Measurements from ENCODE around the gene CSNK2A3.
"Not testable (repeated sequence)": the region's sequence is repeated elsewhere in the genome, so short reads cannot be mapped to it uniquely, and the experiment has no call there.

CSNK2A3 gene

DNA sequence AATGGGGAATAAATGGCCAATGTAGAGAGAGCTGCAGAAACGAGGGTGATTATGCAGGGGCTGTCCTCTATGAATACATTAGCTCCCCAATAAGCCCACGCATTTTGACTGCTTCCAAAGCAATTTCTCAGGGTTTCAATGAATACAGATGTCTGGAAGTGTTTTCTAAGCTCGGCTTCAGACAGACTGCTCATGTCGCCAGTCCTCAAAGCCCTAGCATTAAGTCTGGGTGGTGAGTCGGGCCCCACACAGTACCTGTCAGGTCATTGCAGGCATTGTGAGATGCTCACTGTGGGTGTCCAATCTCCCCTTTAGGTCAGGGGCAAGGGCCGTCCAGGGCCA, 17.9 kb upstream of the CSNK2A3 start:
- ATAC-seq (replicated peaks) (no peak), DNase-seq (no peak)
- Mint-ChIP-seq H3K27ac (no peak overlapping the region), H3K4me3 (no peak overlapping the region), H3K36me3 (ENCODE audit: insufficient read depth) (no peaks in the 10 kb centered on the region), H3K27me3 (peaks cover 31 to 42% of the 10 kb centered on the region in 2 donors), H3K4me1 (ENCODE audit: low read depth in 2 of 2) (no peaks in the 10 kb centered on the region), H3K9me3 (peaks cover 0 to 1% of the 10 kb centered on the region in 2 donors)

DNA sequence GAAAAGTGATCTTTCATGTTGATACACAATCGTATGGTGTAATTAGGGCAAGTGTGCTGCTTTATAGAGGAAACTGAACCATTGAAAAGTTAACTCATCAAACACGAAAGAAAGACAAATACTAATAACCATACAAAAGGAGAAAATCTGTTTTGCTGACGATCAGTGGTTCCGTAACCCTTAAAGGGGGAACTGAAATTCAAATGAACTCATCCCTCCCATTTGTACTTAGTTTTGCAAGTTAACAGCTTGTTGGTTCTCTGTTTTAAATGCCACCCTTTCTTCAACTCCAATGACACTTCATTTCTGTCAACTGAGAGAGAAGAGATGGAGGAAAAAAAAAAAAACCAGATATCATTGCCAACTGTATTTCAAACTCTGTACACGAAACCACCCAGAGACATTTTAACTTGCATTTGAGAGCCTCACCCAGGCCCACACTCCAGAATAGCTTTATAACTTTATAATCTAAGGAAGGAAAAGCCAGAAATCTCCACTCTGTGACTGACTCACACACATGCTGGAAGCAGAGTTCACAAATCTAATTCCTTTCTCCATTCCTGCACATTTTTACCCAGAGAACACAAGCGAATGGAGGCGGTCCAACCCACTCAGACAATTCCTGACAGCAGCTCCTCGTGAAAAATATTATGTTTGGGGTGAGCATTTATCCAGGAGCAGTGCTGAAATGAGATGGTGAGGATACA, 17.4 kb upstream of the CSNK2A3 start:
- Mint-ChIP-seq H3K27me3 (peaks cover 31 to 43% of the 10 kb centered on the region in 2 donors), H3K4me3 (no peak overlapping the region), H3K27ac (no peak overlapping the region), H3K9me3 (peaks cover 0 to 1% of the 10 kb centered on the region in 2 donors), H3K36me3 (ENCODE audit: insufficient read depth) (no peaks in the 10 kb centered on the region), H3K4me1 (ENCODE audit: low read depth in 2 of 2) (no peaks in the 10 kb centered on the region)
- ATAC-seq (replicated peaks) (no peak), DNase-seq (no peak)

DNA sequence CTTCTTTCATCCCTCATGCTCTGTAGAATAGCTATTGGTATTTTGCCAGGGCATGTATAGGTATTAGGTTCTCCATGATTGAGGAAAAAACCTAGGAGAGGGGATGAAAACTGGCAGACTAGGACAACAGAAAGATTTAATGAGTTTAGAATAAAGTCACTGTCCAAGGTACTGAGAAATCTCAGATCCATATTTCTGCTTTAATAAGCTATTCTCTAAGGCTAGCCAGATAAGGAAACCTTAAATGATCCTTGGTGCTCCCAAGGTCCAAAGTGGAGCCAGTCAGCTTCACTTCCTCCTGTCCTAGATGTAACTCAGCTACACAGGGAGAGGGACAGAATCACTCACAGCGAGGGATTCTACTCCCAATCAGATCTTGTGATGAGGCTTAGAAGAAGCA, 13.7 kb upstream of the CSNK2A3 start:
- Mint-ChIP-seq H3K9me3 (peaks cover 0 to 1% of the 10 kb centered on the region in 2 donors), H3K36me3 (ENCODE audit: insufficient read depth) (no peaks in the 10 kb centered on the region), H3K27me3 (peaks cover 18 to 27% of the 10 kb centered on the region in 2 donors), H3K4me3 (no peak overlapping the region), H3K4me1 (ENCODE audit: low read depth in 2 of 2) (no peaks in the 10 kb centered on the region), H3K27ac (no peak overlapping the region)
- no peak for ATAC-seq (replicated peaks)
- DNase-seq = no peak

DNA sequence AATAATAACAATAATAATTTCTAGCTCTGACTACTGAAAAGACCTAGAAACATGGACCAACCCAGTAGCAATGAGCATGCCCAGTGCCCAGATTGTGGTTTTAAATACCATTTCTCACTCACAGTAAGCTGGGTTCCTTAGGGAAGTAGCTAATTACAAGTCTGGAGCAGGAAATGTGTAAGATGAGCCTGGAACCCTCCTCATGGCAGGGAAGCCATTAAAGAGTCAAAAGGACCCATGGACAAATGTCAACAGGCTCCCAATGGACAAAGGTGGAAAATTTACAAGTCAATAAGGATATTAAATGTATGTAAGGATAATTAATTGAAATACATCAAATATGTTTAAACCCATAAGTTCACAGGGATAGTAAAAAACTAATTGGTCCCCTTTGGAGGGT, 10.6 kb upstream of the CSNK2A3 start:
- Mint-ChIP-seq H3K27me3 (peaks cover 14 to 26% of the 10 kb centered on the region in 2 donors), H3K36me3 (ENCODE audit: insufficient read depth) (no peaks in the 10 kb centered on the region), H3K4me1 (ENCODE audit: low read depth in 2 of 2) (no peaks in the 10 kb centered on the region), H3K4me3 (no peak overlapping the region), H3K9me3 (peaks cover 0 to under 1% of the 10 kb centered on the region in 2 donors), H3K27ac (no peak overlapping the region)
- no peak for ATAC-seq (replicated peaks)
- no peak for DNase-seq

DNA sequence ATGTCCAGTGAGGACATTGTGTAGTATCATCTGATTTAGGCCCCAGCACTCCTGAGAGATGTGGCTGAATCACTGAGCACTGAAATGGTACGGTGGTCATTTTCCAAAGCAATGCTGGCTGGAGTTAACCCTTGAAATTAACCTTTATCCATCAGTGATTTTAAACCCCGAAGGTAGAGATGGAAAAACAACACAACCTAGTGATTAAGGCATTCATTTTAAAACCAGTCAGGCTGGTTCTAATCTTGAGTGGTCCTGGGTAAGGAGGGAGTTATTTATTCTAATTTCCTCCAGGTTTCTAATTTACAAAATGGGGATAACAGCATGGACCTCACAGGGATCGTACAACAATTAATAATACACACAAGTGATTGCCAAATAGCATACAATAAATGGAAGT, 6.6 kb upstream of the CSNK2A3 start:
- H3K27me3 Mint-ChIP-seq = peaks cover 30 to 36% of the 10 kb centered on the region in 2 donors

DNA sequence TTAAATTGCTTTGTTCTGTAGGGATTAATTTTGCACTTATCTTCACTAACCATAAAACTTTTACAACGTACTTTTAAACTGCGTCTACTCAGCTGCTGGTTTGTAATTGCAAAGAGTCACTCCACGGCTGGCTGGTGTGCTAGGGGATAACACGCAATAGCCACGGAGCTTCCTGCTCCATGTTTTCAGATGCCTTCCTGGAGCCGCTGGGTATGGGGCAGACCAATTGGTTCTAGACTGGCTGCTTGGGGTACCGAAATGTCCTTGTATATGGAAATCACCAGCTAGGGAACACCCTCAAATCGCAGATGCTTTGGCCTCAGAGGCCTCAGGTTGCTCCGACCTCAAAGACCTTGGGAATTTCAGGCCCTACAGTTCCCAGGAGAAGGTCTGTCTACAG, 3.8 kb upstream of the CSNK2A3 start:
- DNase-seq (no peak), ATAC-seq (replicated peaks) (no peak)
- Mint-ChIP-seq H3K27ac (no peak overlapping the region), H3K27me3 (peaks cover 35 to 38% of the 10 kb centered on the region in 2 donors), H3K4me1 (ENCODE audit: low read depth in 2 of 2) (no peaks in the 10 kb centered on the region), H3K9me3 (no peaks in the 10 kb centered on the region), H3K4me3 (no peak overlapping the region), H3K36me3 (ENCODE audit: insufficient read depth) (no peaks in the 10 kb centered on the region)

More for the DNA sequence above, 6.6 kb upstream of the CSNK2A3 start:
- H3K36me3 Mint-ChIP-seq (ENCODE audit: insufficient read depth) = no peaks in the 10 kb centered on the region
- H3K4me3 Mint-ChIP-seq = no peak overlapping the region
- ATAC-seq (replicated peaks) (no peak), DNase-seq (no peak)
- H3K9me3 Mint-ChIP-seq = no peaks in the 10 kb centered on the region
- H3K27ac Mint-ChIP-seq = no peak overlapping the region
- no peaks in the 10 kb centered on the region for H3K4me1 Mint-ChIP-seq (ENCODE audit: low read depth in 2 of 2)

DNA sequence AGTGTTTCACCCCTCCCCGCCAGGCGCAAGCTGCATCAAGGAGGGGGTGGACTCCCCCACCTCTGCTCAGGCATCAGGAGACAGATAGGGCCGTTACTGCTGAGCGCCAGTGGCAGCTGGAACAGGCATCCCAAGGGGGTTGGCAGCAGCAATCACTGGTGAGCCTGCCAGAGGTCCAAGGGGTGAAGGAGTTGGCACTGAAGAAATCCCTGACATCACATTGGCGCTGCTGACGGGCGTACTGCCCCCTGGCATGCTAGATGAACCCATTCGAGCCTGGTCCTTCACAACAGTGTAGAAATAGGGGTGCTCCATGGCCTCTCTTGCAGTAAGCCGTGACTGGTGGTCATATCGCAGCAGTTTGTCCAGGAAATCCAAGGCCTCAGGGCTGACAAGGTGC, 1.2 kb downstream of the CSNK2A3 start:
- DNase-seq; H3K4me3 Mint-ChIP-seq; H3K4me1 Mint-ChIP-seq (ENCODE audit: low read depth in 2 of 2); H3K9me3 Mint-ChIP-seq; H3K36me3 Mint-ChIP-seq (ENCODE audit: insufficient read depth); ATAC-seq (replicated peaks); H3K27ac Mint-ChIP-seq: not testable (repeated sequence)
- peaks cover 13 to 26% of the 10 kb centered on the region in 2 donors for H3K27me3 Mint-ChIP-seq

DNA sequence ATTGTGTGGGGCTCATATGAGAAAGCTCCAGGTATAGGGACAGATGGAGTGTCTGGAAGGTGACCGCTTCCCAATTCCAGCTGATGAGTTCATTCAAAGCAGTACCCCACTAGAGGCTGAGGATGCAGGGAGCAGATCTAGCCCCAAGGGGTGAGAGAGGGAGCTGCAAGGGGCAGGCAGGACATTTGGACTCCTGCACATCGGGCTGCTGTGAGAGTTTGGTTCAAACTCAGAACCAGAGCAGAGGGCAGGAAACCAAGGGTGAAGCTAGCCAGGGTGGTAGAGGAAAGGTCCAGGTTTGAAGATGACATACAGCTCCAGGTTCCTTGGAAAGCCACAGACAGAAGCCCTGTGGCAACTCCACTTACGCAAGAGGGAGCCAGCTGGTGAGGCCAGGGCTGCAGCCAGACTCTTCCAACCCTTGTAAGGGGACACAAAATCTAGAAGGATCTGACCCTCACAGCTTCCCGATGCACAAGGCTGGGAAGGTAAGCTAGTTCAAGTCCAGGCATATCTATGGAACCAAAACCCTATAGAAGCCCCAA, 1.9 kb downstream of the CSNK2A3 start:
- Mint-ChIP-seq H3K27me3 (peaks cover 6 to 21% of the 10 kb centered on the region in 2 donors), H3K4me3 (no peak overlapping the region), H3K9me3 (no peaks in the 10 kb centered on the region), H3K36me3 (ENCODE audit: insufficient read depth) (no peaks in the 10 kb centered on the region), H3K27ac (no peak overlapping the region), H3K4me1 (ENCODE audit: low read depth in 2 of 2) (no peaks in the 10 kb centered on the region)
- ATAC-seq (replicated peaks) (no peak), DNase-seq (no peak)

DNA sequence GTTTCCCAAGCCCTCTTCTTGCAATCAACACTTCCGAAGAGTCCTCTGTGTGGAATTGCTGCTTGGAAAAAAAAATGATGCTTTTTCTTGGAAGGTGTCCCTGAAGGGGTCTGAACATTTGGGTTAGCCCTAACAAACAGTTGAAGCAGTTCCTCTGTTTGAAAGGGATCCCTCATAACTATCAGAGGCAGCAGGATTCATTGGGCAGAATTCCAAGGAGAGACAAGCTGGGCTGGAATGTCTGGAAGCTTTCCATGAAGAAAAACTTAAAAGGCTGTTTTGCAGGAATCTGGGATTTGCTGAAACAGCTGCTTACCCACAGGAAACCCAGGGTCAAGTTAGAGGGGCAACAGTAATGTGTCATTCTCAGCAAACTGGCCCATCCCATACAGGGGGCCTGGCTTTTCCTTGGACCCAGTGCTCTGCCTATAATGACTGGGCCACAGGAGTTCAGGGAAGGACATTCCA, 3.1 kb downstream of the CSNK2A3 start:
- Mint-ChIP-seq H3K27me3 (peaks cover 14 to 27% of the 10 kb centered on the region in 2 donors), H3K27ac (no peak overlapping the region), H3K4me1 (ENCODE audit: low read depth in 2 of 2) (no peaks in the 10 kb centered on the region), H3K9me3 (no peaks in the 10 kb centered on the region), H3K36me3 (ENCODE audit: insufficient read depth) (no peaks in the 10 kb centered on the region), H3K4me3 (no peak overlapping the region)
- DNase-seq (no peak), ATAC-seq (replicated peaks) (no peak)

DNA sequence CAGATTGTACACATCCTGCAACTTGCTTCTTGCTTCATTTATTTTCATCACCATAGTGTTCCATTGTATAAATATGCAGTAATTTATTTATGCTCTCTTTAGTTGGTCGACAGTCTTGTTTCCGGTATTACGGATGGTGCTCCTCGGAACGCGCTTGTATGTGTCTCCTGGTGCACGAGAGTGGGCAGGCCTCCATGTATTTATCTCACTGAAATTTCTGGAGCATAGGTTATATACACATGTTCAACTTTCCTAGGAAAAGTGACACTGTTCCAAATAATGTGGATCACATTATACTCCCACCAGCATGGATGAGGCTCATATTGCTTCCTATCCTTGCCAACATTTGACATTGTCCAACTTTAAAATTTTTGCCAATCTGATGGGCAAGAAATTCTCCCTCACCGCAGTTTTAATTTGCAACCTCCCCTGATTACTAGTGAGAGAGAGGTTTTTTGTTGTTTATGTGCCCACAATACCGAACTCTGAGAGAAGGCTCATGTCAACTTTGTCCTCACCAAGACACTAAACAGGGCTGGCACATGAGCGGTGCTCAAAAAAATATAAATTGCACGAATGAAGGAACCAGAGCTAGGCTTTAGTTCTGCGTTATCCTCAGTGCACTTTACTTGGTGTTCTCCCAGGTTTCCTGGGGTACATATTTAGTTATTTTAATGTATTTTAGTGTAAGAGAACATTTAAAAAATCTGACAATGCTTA, 3.8 kb downstream of the CSNK2A3 start:
- no peaks in the 10 kb centered on the region for H3K9me3 Mint-ChIP-seq
- no peaks in the 10 kb centered on the region for H3K4me1 Mint-ChIP-seq (ENCODE audit: low read depth in 2 of 2)
- no peak overlapping the region for H3K4me3 Mint-ChIP-seq
- ATAC-seq (replicated peaks) (no peak), DNase-seq (no peak)
- peaks cover 20 to 23% of the 10 kb centered on the region in 2 donors for H3K27me3 Mint-ChIP-seq
- H3K36me3 Mint-ChIP-seq (ENCODE audit: insufficient read depth) = no peaks in the 10 kb centered on the region
- H3K27ac Mint-ChIP-seq = no peak overlapping the region

DNA sequence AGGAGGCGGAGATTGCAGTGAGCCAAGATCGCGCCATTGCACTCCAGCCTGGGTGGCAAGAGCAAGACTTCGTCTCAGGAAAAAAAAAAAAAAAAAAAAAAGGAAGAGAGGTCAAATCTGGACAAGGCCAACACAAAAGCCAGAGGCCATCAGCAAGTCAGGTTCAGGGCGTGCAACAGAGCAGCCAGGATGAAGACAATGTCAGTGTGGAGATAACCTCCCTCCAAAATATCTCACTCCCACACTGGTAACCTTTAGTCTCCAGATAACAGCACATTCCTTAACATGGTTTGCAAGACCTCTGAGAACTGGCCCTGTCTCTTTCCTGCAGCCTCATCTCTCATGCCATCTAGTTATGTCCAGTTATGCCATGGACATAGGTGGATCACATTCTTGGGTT, 4.7 kb downstream of the CSNK2A3 start:
- Mint-ChIP-seq H3K4me3 (no peak overlapping the region), H3K4me1 (ENCODE audit: low read depth in 2 of 2) (no peaks in the 10 kb centered on the region), H3K27me3 (peaks cover 25 to 28% of the 10 kb centered on the region in 2 donors), H3K9me3 (no peaks in the 10 kb centered on the region), H3K36me3 (ENCODE audit: insufficient read depth) (no peaks in the 10 kb centered on the region), H3K27ac (no peak overlapping the region)
- DNase-seq (no peak), ATAC-seq (replicated peaks) (no peak)

DNA sequence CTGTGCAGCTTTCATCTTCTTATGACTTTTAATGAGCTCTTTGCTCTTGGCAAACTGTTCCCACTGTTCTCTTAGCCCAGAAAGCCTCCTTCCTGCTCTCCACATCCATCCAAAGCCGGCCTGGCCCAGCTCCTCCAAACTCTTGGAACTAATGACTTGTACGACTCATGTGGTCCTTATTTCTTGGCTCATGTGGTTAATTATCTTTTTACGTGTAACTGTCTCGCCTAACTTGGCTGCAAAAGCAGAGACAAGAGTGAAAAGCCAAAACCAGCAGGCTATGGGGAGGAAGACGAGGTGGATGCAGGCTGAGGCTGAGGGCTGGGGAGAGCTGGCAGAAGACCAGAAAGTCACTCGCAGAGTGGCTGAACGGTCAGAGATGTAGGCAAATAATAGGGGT, 5.5 kb downstream of the CSNK2A3 start:
- DNase-seq (no peak), ATAC-seq (replicated peaks) (no peak)
- Mint-ChIP-seq H3K27ac (no peak overlapping the region), H3K27me3 (peaks cover 24 to 28% of the 10 kb centered on the region in 2 donors), H3K4me3 (no peak overlapping the region), H3K4me1 (ENCODE audit: low read depth in 2 of 2) (no peaks in the 10 kb centered on the region), H3K36me3 (ENCODE audit: insufficient read depth) (no peaks in the 10 kb centered on the region), H3K9me3 (no peaks in the 10 kb centered on the region)

DNA sequence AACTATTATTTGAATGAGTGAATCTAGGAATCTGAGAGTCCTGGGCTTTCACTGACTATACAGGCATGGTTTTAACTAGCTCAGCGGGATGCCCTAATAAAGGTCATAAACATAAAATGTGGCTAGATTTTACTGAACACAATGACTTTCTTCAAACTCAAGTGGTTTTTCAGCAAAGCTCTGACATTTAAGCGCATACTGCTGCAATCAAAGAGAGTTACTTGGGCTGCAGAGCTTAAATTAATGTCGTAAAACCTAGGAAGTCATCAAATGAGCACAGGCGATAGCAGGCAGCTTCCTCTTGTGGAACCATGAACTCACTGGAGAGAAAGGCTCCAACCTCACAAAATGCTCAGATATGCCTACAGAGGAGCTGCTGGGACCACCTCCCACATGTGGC, 6.7 kb downstream of the CSNK2A3 start:
- Mint-ChIP-seq H3K4me1 (ENCODE audit: low read depth in 2 of 2) (no peaks in the 10 kb centered on the region), H3K27me3 (peaks cover 20 to 28% of the 10 kb centered on the region in 2 donors), H3K4me3 (no peak overlapping the region), H3K9me3 (no peaks in the 10 kb centered on the region), H3K27ac (no peak overlapping the region), H3K36me3 (ENCODE audit: insufficient read depth) (no peaks in the 10 kb centered on the region)
- DNase-seq (no peak), ATAC-seq (replicated peaks) (no peak)

DNA sequence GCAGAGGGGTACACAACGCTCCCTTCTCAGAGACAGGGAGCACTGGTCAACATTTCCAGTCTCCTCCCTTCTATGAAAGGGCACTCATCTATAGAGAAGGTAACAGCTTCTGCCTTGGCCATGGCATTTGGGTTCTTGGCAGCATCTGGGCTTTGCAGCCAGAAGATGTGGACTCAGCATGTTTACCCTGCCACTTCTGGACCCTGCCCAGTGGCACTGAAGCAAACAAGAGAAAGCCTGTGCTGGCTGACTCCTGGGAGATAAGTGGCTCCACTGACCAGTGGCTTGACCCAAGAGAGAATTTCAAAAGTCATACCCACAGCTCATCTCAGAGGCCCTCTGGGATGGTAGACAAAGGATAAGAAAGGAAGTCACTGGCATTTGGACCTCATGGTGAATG, 8.0 kb downstream of the CSNK2A3 start:
- peaks cover 20 to 28% of the 10 kb centered on the region in 2 donors for H3K27me3 Mint-ChIP-seq
- no peak for ATAC-seq (replicated peaks)
- no peaks in the 10 kb centered on the region for H3K36me3 Mint-ChIP-seq (ENCODE audit: insufficient read depth)
- H3K4me1 Mint-ChIP-seq (ENCODE audit: low read depth in 2 of 2) = no peaks in the 10 kb centered on the region
- H3K4me3 Mint-ChIP-seq = no peak overlapping the region
- no peaks in the 10 kb centered on the region for H3K9me3 Mint-ChIP-seq
- no peak overlapping the region for H3K27ac Mint-ChIP-seq
- no peak for DNase-seq
